Esophagus squamous epithelium (tissue), 4 donors: ENCODE data around the gene FILIP1L.

ENCODE experiments used
- POLR2A ChIP-seq, 4 donors: fragments of 450-650 bp; IDR thresholded peaks; one replicate each; pipeline ENCODE4 v1.6.1; 2017; ENCODE audit warnings: antibody characterized with exemption in 4 of 4, mild to moderate bottlenecking in 4 of 4, moderate library complexity in 3 of 4
- TF ChIP-seq, protein P1 (sequence below), 6 experiments: fragments of 450-650 bp in 4 of 6; fragments of 200-600 bp in 2 of 6; sonication (generic) in 2 of 6; IDR thresholded peaks; one replicate each; pipeline ENCODE4 v1.5.1; 2016 to 2019; ENCODE audit warnings: antibody characterized with exemption in 6 of 6, mild to moderate bottlenecking in 4 of 6, moderate library complexity in 4 of 6

DNA sequence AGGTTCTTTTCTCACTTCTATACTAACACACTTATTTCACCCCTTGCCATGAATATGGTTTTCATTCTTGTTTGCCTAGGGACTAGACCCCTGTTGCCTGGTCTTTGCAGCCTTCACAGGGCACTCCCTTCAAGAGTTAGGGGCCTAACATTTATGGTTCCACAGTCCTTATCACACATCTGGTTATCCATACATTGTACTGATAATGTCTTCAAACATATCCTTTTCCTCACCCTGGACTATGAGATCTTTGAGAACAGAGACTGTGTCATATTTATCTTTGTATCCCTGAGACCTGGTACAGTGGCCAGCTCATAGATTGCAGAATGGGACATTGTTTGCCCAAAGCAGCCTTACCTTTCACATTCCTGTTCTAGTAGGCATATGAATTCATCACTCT lies 190.4 kb downstream of the FILIP1L start:
- TF ChIP-seq, protein P1, sequence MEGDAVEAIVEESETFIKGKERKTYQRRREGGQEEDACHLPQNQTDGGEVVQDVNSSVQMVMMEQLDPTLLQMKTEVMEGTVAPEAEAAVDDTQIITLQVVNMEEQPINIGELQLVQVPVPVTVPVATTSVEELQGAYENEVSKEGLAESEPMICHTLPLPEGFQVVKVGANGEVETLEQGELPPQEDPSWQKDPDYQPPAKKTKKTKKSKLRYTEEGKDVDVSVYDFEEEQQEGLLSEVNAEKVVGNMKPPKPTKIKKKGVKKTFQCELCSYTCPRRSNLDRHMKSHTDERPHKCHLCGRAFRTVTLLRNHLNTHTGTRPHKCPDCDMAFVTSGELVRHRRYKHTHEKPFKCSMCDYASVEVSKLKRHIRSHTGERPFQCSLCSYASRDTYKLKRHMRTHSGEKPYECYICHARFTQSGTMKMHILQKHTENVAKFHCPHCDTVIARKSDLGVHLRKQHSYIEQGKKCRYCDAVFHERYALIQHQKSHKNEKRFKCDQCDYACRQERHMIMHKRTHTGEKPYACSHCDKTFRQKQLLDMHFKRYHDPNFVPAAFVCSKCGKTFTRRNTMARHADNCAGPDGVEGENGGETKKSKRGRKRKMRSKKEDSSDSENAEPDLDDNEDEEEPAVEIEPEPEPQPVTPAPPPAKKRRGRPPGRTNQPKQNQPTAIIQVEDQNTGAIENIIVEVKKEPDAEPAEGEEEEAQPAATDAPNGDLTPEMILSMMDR (IDR thresholded peaks at IDR 0.05), result no peak
- TF ChIP-seq POLR2A (IDR thresholded peaks at IDR 0.05), result no peak
